ENCODE measurements around the gene BEST2.

Gene BEST2

DNA sequence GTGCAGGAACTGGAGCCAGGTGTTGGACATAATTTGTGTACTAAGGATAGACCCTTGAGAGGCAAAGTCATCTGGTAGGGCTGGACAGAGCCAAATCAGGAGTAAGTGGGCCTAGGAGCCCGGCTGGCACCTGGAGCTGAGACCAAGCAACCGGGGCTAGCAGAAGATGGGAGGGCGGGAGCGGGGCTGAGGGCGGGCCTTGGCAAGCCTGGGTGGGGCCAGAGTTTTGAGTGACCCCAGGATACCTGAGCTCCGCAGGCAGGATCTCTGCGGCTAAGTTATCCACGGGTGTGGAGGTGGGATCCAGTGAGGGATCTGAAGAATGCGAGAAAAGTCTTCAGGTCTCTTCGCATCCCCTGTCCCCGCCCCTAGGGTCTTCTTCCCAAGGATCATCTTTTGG lies 15.6 kb downstream of the BEST2 start:
- in situ Hi-C loops (cut with HindIII; ENCODE audit: low sequenced_read_pairs): loop anchor here (5.0 kb wide), 2 partner anchors 50 to 80 kb away; no protein-coding TSS in a partner anchor
- TF ChIP-seq, protein P1, sequence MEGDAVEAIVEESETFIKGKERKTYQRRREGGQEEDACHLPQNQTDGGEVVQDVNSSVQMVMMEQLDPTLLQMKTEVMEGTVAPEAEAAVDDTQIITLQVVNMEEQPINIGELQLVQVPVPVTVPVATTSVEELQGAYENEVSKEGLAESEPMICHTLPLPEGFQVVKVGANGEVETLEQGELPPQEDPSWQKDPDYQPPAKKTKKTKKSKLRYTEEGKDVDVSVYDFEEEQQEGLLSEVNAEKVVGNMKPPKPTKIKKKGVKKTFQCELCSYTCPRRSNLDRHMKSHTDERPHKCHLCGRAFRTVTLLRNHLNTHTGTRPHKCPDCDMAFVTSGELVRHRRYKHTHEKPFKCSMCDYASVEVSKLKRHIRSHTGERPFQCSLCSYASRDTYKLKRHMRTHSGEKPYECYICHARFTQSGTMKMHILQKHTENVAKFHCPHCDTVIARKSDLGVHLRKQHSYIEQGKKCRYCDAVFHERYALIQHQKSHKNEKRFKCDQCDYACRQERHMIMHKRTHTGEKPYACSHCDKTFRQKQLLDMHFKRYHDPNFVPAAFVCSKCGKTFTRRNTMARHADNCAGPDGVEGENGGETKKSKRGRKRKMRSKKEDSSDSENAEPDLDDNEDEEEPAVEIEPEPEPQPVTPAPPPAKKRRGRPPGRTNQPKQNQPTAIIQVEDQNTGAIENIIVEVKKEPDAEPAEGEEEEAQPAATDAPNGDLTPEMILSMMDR (IDR thresholded peaks at IDR 0.05; ENCODE audit: low read depth, low read length, missing control alignments): no peak
- DNase-seq (ENCODE audit: low read depth): no peak
- H3K4me3 ChIP-seq (ENCODE audit: low read depth, low read length): no peak overlapping the region

DNA sequence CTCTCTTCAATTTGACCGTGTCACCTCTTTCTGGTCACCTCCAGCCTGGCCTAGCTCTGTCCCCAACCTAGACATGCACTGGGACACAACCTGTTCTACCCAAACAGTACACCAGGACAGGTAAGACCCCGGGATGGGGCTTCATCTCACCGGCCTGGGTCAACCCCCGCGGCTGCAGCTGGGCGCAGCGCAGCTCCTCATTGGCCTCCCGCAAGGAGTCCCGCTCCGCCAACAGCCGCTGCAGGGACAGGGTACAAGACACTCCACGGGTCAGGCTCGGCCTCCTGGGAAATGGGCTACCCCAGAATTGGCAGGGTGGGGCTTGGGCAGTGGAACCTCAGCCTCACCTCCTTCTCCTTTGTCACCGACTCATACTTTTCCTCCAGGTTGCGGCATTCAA lies 16.1 kb downstream of the BEST2 start:
- TF ChIP-seq, protein P1 (IDR thresholded peaks at IDR 0.05; ENCODE audit: low read depth, low read length, missing control alignments): no peak
- in situ Hi-C loops (cut with HindIII; ENCODE audit: low sequenced_read_pairs): loop anchor here (5.0 kb wide), 2 partner anchors 50 to 80 kb away; no protein-coding TSS in a partner anchor
- H3K4me3 ChIP-seq (ENCODE audit: low read depth, low read length): no peak overlapping the region
- DNase-seq (ENCODE audit: low read depth): no peak

DNA sequence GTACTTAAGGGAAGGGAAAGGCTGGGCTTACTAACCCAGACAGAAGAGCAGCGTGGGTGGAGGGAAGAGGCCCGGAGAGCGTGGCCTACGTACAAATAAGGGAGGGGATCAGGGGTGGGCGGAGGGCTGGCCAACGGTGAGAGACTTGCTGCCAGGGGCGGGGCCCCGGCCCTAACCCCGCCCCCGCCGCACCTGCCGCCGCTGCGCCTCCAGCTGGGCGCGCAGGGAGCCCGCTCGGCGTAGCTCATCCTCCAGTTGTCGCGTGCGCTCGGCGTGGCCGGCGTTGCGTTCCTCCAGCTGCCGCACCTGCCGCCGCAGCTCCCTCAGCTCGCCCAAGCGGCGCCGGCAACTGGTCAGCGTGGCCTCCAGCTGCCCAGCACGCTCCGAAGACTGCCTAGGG lies 18.1 kb downstream of the BEST2 start:
- in situ Hi-C loops (cut with HindIII; ENCODE audit: low sequenced_read_pairs): loop anchor here (5.0 kb wide), 2 partner anchors 48 to 78 kb away; no protein-coding TSS in a partner anchor
- TF ChIP-seq, protein P1 (IDR thresholded peaks at IDR 0.05; ENCODE audit: low read depth, low read length, missing control alignments): no peak
- no peak overlapping the region for H3K4me3 ChIP-seq (ENCODE audit: low read depth, low read length)
- no peak for DNase-seq (ENCODE audit: low read depth)

- no peak overlapping the region for H3K4me3 ChIP-seq (ENCODE audit: low read depth, low read length)
- in situ Hi-C loops (cut with HindIII; ENCODE audit: low sequenced_read_pairs): no loop called here
- DNase-seq (ENCODE audit: low read depth): no peak
- TF ChIP-seq, protein P1 (IDR thresholded peaks at IDR 0.05; ENCODE audit: low read depth, low read length, missing control alignments): no peak
Observed at GRCh38 chr19:12770922-12771321, 19.3 kb downstream of the BEST2 start.

DNA sequence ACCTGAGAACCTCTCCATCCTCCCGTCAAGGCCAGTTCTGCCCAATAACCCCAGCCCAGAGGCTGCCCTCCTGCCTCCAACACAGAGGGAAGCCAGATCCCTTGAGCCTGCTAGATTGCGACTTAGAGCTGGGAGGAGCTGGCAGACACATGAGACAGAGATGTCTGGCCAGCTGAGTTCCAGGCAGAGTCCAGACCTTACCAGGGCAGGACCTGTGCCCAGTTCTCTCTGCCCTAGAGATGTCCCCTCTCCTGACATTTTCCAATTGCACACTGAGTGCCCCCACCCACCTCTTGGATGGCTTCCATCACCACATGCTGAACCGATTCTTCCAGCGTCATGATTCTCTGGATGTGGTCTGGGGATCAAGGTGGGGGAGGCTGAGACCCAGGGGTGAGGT lies 20.7 kb downstream of the BEST2 start:
- DNase-seq (ENCODE audit: low read depth): no peak
- no peak overlapping the region for H3K4me3 ChIP-seq (ENCODE audit: low read depth, low read length)
- in situ Hi-C loops (cut with HindIII; ENCODE audit: low sequenced_read_pairs): no loop called here
- TF ChIP-seq, protein P1 (IDR thresholded peaks at IDR 0.05; ENCODE audit: low read depth, low read length, missing control alignments): no peak

DNA sequence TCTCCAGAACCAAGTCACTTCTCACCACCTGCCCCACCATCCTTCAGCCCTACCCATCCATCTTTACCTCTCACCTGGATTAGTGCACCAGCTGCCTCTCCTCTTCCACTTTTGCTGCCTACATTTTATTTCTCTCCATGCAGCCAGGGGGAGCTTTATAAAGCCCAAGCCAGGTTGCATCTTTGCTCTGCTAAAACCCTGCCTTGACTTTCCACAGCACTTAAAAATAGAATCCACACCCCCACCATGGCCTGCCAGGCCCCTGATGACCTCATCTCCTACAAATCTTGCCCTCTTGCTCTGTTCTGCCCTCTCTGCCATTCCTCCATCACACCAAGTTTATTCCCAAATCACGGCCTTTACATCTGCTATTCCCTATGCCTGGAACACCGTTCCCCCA lies 22.0 kb downstream of the BEST2 start:
- DNase-seq (ENCODE audit: low read depth): no peak
- H3K4me3 ChIP-seq (ENCODE audit: low read depth, low read length): no peak overlapping the region
- TF ChIP-seq, protein P1 (IDR thresholded peaks at IDR 0.05; ENCODE audit: low read depth, low read length, missing control alignments): peak; percentile 55
- in situ Hi-C loops (cut with HindIII; ENCODE audit: low sequenced_read_pairs): no loop called here

Data from astrocyte of the cerebellum (primary cell).